WTC11 (cell line): ENCODE measurements around the gene CCDC178.

Source experiments
- ARID4B ChIP-seq: sonication (generic); formaldehyde crosslinking; IDR thresholded peaks from 2 replicates; pipeline ENCODE4 v1.8.0; 2023; ENCODE audit warnings: missing genetic modification reagents, mild to moderate bottlenecking, borderline replicate concordance
- ATF2 ChIP-seq: sonication (generic); formaldehyde crosslinking; IDR thresholded peaks from 2 replicates; pipeline ENCODE4 v1.8.1; 2022; ENCODE audit warnings: low read depth, missing genetic modification reagents, borderline replicate concordance
- CREB1 ChIP-seq: sonication (generic); formaldehyde crosslinking; IDR thresholded peaks from 2 replicates; pipeline ENCODE4 v1.8.0; 2023; ENCODE audit warnings: mild to moderate bottlenecking, missing genetic modification reagents
- CREM ChIP-seq: sonication (generic); formaldehyde crosslinking; IDR thresholded peaks from 2 replicates; pipeline ENCODE4 v1.8.1; 2022; ENCODE audit warnings: mild to moderate bottlenecking, missing genetic modification reagents, moderate library complexity
- CTCF ChIP-seq: fragments of 200-600 bp; IDR thresholded peaks from 2 replicates; pipeline ENCODE4 v1.8.0; 2022; ENCODE audit warnings: antibody characterized with exemption
- ETV6 ChIP-seq: sonication (generic); formaldehyde crosslinking; IDR thresholded peaks from 2 replicates; pipeline ENCODE4 v1.8.1; 2022; ENCODE audit warnings: mild to moderate bottlenecking, missing genetic modification reagents
- FOXK1 ChIP-seq: sonication (generic); formaldehyde crosslinking; IDR thresholded peaks from 2 replicates; pipeline ENCODE4 v1.8.0; 2022; ENCODE audit warnings: mild to moderate bottlenecking, moderate library complexity, missing genetic modification reagents
- MAX ChIP-seq: sonication (generic); formaldehyde crosslinking; IDR thresholded peaks from 2 replicates; pipeline ENCODE4 v1.8.0; 2022; ENCODE audit warnings: mild to moderate bottlenecking, missing genetic modification reagents
- NR3C1 ChIP-seq: sonication (generic); formaldehyde crosslinking; conservative IDR thresholded peaks from 2 replicates; pipeline ENCODE4 v1.8.1; 2023; ENCODE audit warnings: low read depth, mild to moderate bottlenecking, missing genetic modification reagents
- PRDM15 ChIP-seq: sonication (generic); formaldehyde crosslinking; IDR thresholded peaks from 2 replicates; pipeline ENCODE4 v1.8.0; 2022; ENCODE audit warnings: missing genetic modification reagents
- SOX15 ChIP-seq: fragments of 250-450 bp; sonication (Bioruptor Pico); IDR thresholded peaks from 2 replicates; pipeline ENCODE4 v1.9.0; 2021; ENCODE audit warnings: mild to moderate bottlenecking
- ZNF219 ChIP-seq: sonication (generic); formaldehyde crosslinking; IDR thresholded peaks from 2 replicates; pipeline ENCODE4 v1.8.0; 2023; ENCODE audit warnings: missing genetic modification reagents, mild to moderate bottlenecking, borderline replicate concordance
- ZNF416 ChIP-seq: fragments of 250-450 bp; sonication (Bioruptor Pico); IDR thresholded peaks from 2 replicates; pipeline ENCODE4 v1.9.0; 2021; ENCODE audit warnings: mild to moderate bottlenecking, inconsistent platforms
- ZNF671 ChIP-seq: fragments of 250-450 bp; sonication (Bioruptor Pico); IDR thresholded peaks from 2 replicates; pipeline ENCODE4 v1.8.0; 2021; ENCODE audit warnings: mild to moderate bottlenecking

- TF ChIP-seq CTCF (no peak), NR3C1 (no peak), ATF2 (no peak), ZNF219 (no peak), MAX (CRISPR knock-in tag) (no peak), ZNF416 (CRISPR knock-in tag) (no peak), ETV6 (no peak), ARID4B (CRISPR knock-in tag) (no peak), CREB1 (CRISPR knock-in tag) (no peak), CREM (CRISPR knock-in tag) (no peak), PRDM15 (no peak), SOX15 (CRISPR knock-in tag) (no peak), FOXK1 (CRISPR knock-in tag) (no peak), ZNF671 (CRISPR knock-in tag) (no peak)
Observed at GRCh38 chr18:33304277-33304676, 136.2 kb downstream of the CCDC178 start.
